ENCODE data around the gene DPPA5.

DNA sequence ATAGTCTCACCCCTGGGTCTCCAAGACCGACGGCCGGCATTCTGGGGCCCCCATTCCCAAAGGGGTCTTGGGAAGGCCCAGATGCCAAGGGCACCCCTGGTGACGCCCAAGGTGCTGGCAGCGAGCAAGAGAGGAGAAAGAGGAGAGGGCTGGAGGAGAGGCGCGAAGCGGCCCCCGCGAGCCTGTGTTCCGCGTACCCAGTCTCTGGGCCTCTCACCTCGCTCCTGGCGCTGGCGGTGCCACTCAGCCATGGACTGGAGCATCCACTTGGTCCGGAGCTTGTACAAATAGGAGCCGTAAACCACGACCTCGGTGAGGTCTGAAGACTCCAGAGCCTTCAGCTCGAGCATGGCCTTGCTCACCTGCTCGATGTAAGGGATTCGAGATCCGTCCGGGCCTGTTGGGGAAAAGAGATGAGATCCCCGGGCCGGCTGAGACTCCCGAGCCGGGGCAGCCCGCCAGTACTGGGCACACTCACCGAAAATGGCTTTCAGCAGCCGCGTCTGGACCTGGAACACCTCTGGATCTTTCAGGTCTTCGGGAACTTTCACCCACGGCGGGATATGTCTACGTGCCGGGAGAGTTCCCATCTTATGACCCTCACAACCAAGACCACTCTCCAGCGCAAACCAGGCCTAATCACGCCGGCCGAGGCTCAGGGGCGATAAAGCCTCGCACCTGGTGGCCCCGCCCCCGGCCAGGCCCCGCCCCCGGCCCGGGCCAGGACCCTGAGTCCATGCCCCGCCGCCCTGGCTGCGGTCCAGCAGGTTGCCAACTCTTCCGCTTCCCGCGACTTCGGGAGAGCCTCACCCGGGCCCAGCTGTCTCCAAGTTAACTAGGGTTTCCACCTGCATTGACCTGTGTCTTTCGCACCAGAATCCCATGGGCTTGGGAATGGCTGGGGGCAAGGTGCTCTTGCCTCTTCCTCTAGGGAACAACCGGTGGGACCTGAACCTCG is at the start of gene DPPA5:
- TF ChIP-seq POLR2AphosphoS5 (IDR thresholded peaks at IDR 0.05) = no peak
- TF ChIP-seq, protein P1, sequence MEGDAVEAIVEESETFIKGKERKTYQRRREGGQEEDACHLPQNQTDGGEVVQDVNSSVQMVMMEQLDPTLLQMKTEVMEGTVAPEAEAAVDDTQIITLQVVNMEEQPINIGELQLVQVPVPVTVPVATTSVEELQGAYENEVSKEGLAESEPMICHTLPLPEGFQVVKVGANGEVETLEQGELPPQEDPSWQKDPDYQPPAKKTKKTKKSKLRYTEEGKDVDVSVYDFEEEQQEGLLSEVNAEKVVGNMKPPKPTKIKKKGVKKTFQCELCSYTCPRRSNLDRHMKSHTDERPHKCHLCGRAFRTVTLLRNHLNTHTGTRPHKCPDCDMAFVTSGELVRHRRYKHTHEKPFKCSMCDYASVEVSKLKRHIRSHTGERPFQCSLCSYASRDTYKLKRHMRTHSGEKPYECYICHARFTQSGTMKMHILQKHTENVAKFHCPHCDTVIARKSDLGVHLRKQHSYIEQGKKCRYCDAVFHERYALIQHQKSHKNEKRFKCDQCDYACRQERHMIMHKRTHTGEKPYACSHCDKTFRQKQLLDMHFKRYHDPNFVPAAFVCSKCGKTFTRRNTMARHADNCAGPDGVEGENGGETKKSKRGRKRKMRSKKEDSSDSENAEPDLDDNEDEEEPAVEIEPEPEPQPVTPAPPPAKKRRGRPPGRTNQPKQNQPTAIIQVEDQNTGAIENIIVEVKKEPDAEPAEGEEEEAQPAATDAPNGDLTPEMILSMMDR (IDR thresholded peaks at IDR 0.05) = no peak
- TF ChIP-seq POLR2A (IDR thresholded peaks at IDR 0.05) = no peak
- no peak for TF ChIP-seq EP300 (IDR thresholded peaks at IDR 0.05)

Measured in suprapubic skin (tissue), 4 donors.